HFFc6 (cell line): Measurements from ENCODE around the gene ARMC9. TPM values are rescaled to one million over a fixed set of nuclear protein-coding genes. Genes with fewer than 3 reads are reported as not detected.
A peak's percentile ranks its signal among the peaks of the same experiment; 100 is the strongest.

Experiments
- DNase-seq: peaks from one replicate; pipeline ENCODE4 v3.0.0-alpha.2; 2018
- H3K27ac Mint-ChIP-seq: 2 replicates; pipeline ENCODE4 v1.8.0; 2020; ENCODE audit warnings: mild to moderate bottlenecking, mixed read lengths
- H3K27me3 Mint-ChIP-seq: 2 replicates; pipeline ENCODE4 v1.8.0; 2021; ENCODE audit warnings: mild to moderate bottlenecking, moderate library complexity, mixed read lengths; ENCODE audit not compliant: insufficient read depth
- H3K36me3 Mint-ChIP-seq: 2 replicates; pipeline ENCODE4 v1.8.0; 2021; ENCODE audit warnings: low read depth, mixed read lengths
- H3K4me1 Mint-ChIP-seq: 2 replicates; pipeline ENCODE4 v1.8.0; 2020; ENCODE audit warnings: low read depth, mixed read lengths
- H3K4me3 Mint-ChIP-seq: 2 replicates; pipeline ENCODE4 v1.8.0; 2020; ENCODE audit warnings: mild to moderate bottlenecking, moderate library complexity, mixed read lengths
- H3K9me3 Mint-ChIP-seq: 2 replicates; pipeline ENCODE4 v1.8.0; 2020; ENCODE audit warnings: mild to moderate bottlenecking, mixed read lengths
- total RNA-seq, 6 experiments: library from RNA; stranded (reverse); fragmentation: NEBNext Ultra II Directional; extraction: Animal tissue kit (Norgen Biotek cat#: 25700); gene quantifications; 2 replicates in 1 of 6; 3 replicates in 5 of 6; pipeline ENCODE4 v1.2.3, GENCODE V29; 2021
- TF ChIP-seq, protein P1 (sequence below): fragments of 200-600 bp; sonication (generic); IDR thresholded peaks from 2 replicates; pipeline ENCODE4 v1.5.0; 2021; ENCODE audit warnings: antibody characterized with exemption, mild to moderate bottlenecking

The ARMC9 gene
- total RNA-seq, 6 experiments from 2014 or later, result 49.3 to 93.2 (median 55.7) TPM

DNA sequence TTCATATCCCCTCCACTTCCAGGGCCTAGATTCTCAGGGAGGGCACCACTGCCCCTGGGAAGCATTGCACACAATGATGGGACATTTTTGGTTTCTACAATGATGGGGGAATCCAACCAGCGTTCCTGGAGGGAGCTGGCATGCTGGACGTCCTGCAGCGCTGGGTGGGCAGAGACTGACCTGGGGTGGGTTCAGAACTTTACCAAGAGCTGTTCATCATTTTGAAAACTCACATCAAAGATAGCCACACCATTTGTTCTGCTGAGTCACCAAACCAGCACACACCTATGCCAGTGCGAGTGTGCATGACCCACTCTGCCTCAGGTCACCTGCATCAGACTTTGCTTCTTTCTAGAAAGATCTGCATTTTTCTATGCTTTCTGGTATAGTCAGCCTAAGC, 14.1 kb upstream of the ARMC9 start:
- no peak for DNase-seq
- H3K9me3 Mint-ChIP-seq, result no peaks in the 10 kb centered on the region
- no peaks in the 10 kb centered on the region; the same call in 1 of the 2 replicates for H3K27me3 Mint-ChIP-seq
- H3K4me3 Mint-ChIP-seq, result no peak overlapping the region
- H3K36me3 Mint-ChIP-seq, result peaks cover 7% of the 10 kb centered on the region; the same call in 1 of the 2 replicates
- peaks cover 44% of the 10 kb centered on the region for H3K4me1 Mint-ChIP-seq
- no peak overlapping the region for H3K27ac Mint-ChIP-seq
- TF ChIP-seq, protein P1, sequence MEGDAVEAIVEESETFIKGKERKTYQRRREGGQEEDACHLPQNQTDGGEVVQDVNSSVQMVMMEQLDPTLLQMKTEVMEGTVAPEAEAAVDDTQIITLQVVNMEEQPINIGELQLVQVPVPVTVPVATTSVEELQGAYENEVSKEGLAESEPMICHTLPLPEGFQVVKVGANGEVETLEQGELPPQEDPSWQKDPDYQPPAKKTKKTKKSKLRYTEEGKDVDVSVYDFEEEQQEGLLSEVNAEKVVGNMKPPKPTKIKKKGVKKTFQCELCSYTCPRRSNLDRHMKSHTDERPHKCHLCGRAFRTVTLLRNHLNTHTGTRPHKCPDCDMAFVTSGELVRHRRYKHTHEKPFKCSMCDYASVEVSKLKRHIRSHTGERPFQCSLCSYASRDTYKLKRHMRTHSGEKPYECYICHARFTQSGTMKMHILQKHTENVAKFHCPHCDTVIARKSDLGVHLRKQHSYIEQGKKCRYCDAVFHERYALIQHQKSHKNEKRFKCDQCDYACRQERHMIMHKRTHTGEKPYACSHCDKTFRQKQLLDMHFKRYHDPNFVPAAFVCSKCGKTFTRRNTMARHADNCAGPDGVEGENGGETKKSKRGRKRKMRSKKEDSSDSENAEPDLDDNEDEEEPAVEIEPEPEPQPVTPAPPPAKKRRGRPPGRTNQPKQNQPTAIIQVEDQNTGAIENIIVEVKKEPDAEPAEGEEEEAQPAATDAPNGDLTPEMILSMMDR, result no peak

DNA sequence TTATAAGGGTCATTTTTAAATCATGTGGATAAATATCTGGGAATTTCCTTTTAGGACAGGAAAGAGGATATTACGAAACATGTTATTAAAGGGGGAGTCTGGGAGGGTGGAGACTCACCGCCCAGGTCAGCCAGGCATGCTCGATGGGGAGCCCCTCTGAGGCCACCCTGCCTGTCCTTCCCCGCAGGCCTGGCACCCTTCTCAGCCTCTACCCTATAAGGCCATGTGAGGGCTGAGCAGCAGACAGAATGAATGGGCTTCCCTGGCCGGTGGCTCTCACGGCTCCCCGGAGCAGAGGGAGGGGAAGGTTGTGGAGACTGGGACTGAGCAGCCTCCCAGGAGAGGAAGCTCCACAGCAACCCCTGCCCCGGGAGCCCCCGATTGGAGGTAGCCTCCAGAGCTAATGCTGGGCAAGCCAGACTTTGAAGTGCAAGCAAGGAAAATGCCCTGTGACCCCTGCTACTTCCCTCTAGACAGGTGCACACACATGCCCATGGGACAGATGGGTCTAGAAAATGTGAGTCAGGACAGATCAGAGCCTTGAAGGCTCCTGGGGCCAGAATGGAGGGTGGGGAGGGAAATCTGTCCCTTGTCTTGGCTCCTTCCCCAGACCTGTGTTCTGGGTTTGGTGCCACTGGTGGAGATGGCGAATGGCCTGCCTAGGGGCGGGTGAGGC, 13.2 kb upstream of the ARMC9 start:
- Mint-ChIP-seq H3K27ac (no peak overlapping the region), H3K36me3 (peaks cover 7% of the 10 kb centered on the region; the same call in 1 of the 2 replicates), H3K4me3 (no peak overlapping the region), H3K4me1 (peaks cover 41% of the 10 kb centered on the region), H3K9me3 (no peaks in the 10 kb centered on the region), H3K27me3 (no peaks in the 10 kb centered on the region; the same call in 1 of the 2 replicates)
- TF ChIP-seq, protein P1, result no peak
- DNase-seq, result no peak

DNA sequence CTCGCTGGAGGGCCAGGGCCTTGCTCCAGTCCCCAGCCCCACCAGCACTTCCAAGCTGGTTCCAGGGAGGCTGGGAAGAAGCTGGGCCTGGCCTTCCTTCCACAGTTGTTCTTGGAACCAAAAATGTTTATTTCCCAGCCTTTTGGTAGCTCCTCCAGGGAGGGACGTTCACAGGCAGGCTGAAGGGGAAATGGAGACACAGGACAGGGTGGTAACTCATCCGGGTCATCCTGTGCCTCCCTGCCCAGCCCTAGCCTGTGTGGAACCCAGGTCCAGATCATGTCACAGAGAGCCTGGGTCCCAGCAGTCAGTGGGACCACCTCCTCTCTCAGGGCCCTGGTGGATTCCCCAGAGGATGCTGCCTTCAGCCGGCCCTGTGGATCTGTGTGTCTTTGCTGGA, 12.5 kb upstream of the ARMC9 start:
- Mint-ChIP-seq H3K9me3 (no peaks in the 10 kb centered on the region), H3K4me1 (peaks cover 35% of the 10 kb centered on the region)

GRCh38 chr2:231186325-231186724, 12.1 kb upstream of the ARMC9 start:
- peaks cover 7% of the 10 kb centered on the region; the same call in 1 of the 2 replicates for H3K36me3 Mint-ChIP-seq
- H3K27me3 Mint-ChIP-seq, result no peaks in the 10 kb centered on the region; the same call in 1 of the 2 replicates
- H3K27ac Mint-ChIP-seq, result no peak overlapping the region
- H3K9me3 Mint-ChIP-seq, result no peaks in the 10 kb centered on the region
- H3K4me3 Mint-ChIP-seq, result no peak overlapping the region
- DNase-seq, result no peak
- TF ChIP-seq, protein P1, result no peak
- H3K4me1 Mint-ChIP-seq, result peaks cover 32% of the 10 kb centered on the region

More for the DNA sequence above, 12.5 kb upstream of the ARMC9 start:
- H3K36me3 Mint-ChIP-seq, result peaks cover 7% of the 10 kb centered on the region; the same call in 1 of the 2 replicates
- H3K27me3 Mint-ChIP-seq, result no peaks in the 10 kb centered on the region; the same call in 1 of the 2 replicates
- H3K4me3 Mint-ChIP-seq, result no peak overlapping the region
- TF ChIP-seq, protein P1, result no peak
- H3K27ac Mint-ChIP-seq, result no peak overlapping the region
- no peak for DNase-seq

DNA sequence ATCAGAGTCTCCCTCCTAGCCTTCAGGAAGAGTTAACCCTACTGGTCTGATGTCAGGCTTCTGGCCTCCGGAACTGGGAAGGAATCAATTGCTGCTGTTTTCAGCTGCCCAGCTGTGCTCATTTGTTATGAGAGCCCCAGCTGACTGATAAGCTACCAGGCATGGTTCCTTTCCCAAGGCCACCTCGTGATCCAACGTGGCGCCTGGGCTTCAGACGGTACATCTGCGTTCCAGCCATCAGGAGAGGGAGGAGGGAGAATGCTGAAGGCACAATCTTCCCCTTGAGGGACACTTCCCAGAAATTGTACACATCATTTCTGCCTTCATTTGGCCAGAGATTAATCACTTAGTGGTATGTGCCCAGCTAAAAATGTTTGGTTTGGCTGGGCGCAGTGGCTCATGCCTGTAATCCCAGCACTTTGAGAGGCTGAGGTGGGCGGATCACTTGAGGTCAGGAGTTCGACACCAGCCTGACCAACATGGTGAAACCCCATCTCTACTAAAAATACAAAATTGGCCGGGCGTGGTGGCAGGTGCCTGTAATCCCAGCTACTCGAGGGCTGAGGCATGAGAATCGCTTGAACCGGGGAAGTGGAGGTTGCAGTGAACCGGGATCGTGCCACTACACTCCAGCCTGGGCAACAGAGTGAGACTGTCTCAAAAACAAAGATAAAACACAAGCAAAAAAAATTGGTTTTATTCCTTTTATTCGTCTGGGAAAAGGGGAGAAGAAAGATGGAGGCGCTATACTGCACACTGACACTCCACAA, 10.5 kb upstream of the ARMC9 start:
- Mint-ChIP-seq H3K9me3 (no peaks in the 10 kb centered on the region), H3K27me3 (no peaks in the 10 kb centered on the region; the same call in 1 of the 2 replicates), H3K4me3 (no peak overlapping the region), H3K27ac (peak overlapping the region; percentile 54), H3K4me1 (peaks cover 27% of the 10 kb centered on the region), H3K36me3 (peaks cover 1% of the 10 kb centered on the region; the same call in 1 of the 2 replicates)
- TF ChIP-seq, protein P1, result no peak
- DNase-seq, result peak; percentile 63
